ENCODE measurements around the gene PPOX. TPM values are rescaled to one million over a fixed set of nuclear protein-coding genes. Genes with fewer than 3 reads are reported as not detected.

The PPOX gene
- total RNA-seq, 2 donors from 2014 or later: 8.3 to 9.6 TPM

- no peak for DNase-seq (ENCODE audit: low spot score)
- Histone ChIP-seq H3K36me3 (peaks cover 30% of the 10 kb centered on the region), H3K9me3 (no peaks in the 10 kb centered on the region), H3K4me1 (peaks cover 0 to 79% of the 10 kb centered on the region in 2 donors), H3K27me3 (no peaks in the 10 kb centered on the region), H3K27ac (peak overlapping the region; percentile 93 to 99), H3K4me3 (peak overlapping the region; percentile 48 to 55)
- TF ChIP-seq CTCF (IDR thresholded peaks at IDR 0.05): no peak
Measured at GRCh38 chr1:161197560-161198193, 31.5 kb downstream of the PPOX start.

- Histone ChIP-seq H3K4me1 (peaks cover 0 to 79% of the 10 kb centered on the region in 2 donors), H3K4me3 (peak overlapping the region; percentile 48 to 55), H3K27ac (peak overlapping the region; percentile 93 to 99)
Measured at GRCh38 chr1:161198194-161198896, 32.1 kb downstream of the PPOX start.

GRCh38 chr1:161198897-161199431 is 32.7 kb downstream of the PPOX start, which contains the start of gene ADAMTS4:
ADAMTS4 (minus strand) TSS chr1:161199054; CDS start chr1:161198627, 427 bp downstream.
- Histone ChIP-seq H3K9me3 (no peaks in the 10 kb centered on the region), H3K27me3 (no peaks in the 10 kb centered on the region), H3K27ac (peak within 1 kb of the TSS; percentile 93 to 99), H3K4me1 (peaks cover 0 to 79% of the 10 kb centered on the region in 2 donors), H3K36me3 (peaks cover 23% of the 10 kb centered on the region), H3K4me3 (peak within 1 kb of the TSS; percentile 48 to 55)
- TF ChIP-seq CTCF (IDR thresholded peaks at IDR 0.05): no peak
- DNase-seq (ENCODE audit: low spot score): peak; percentile 93

More at GRCh38 chr1:161198194-161198896, 32.1 kb downstream of the PPOX start:
- TF ChIP-seq CTCF (IDR thresholded peaks at IDR 0.05): no peak
- no peaks in the 10 kb centered on the region for H3K9me3 ChIP-seq
- H3K36me3 ChIP-seq: peaks cover 29% of the 10 kb centered on the region
- DNase-seq (ENCODE audit: low spot score): no peak
- H3K27me3 ChIP-seq: no peaks in the 10 kb centered on the region

- H3K9me3 ChIP-seq: no peaks in the 10 kb centered on the region
- TF ChIP-seq CTCF (IDR thresholded peaks at IDR 0.05): no peak
- H3K27ac ChIP-seq: peak overlapping the region; percentile 93 to 99
- no peaks in the 10 kb centered on the region for H3K27me3 ChIP-seq
- no peak overlapping the region for H3K4me3 ChIP-seq
- DNase-seq (ENCODE audit: low spot score): no peak
- peaks cover 19% of the 10 kb centered on the region for H3K36me3 ChIP-seq
- H3K4me1 ChIP-seq: peaks cover 0 to 84% of the 10 kb centered on the region in 2 donors
Measured at GRCh38 chr1:161199506-161200139, 33.4 kb downstream of the PPOX start.

- TF ChIP-seq CTCF (IDR thresholded peaks at IDR 0.05): no peak
- no peak for DNase-seq (ENCODE audit: low spot score)
- Histone ChIP-seq H3K4me3 (peak overlapping the region in 1 of 2 donors; percentile 82), H3K27ac (peak overlapping the region; percentile 93 to 99), H3K27me3 (no peaks in the 10 kb centered on the region), H3K36me3 (peaks cover 11% of the 10 kb centered on the region), H3K4me1 (peaks cover 0 to 84% of the 10 kb centered on the region in 2 donors), H3K9me3 (no peaks in the 10 kb centered on the region)
Measured at GRCh38 chr1:161200421-161200991, 34.3 kb downstream of the PPOX start.

All from right atrium auricular region (tissue), 2 donors.